HepG2 (cell line): ENCODE data around the gene SEMA3C.

Experiments used
- ATF7 ChIP-seq, 2 experiments: fragments of 450-650 bp in 1 of 2; sonication (generic) in 1 of 2; formaldehyde crosslinking in 1 of 2; IDR thresholded peaks; 2 replicates each; pipeline versions ENCODE4 v1.4.0 to v1.6.1; 2016 to 2020; ENCODE audit warnings: antibody characterized with exemption in 1 of 2, mild to moderate bottlenecking in 1 of 2, missing genetic modification reagents in 1 of 2
- CEBPB ChIP-seq: IDR thresholded peaks from 2 replicates; pipeline ENCODE4 v1.6.1; 2011; ENCODE audit warnings: low read depth, low read length, improper control_type of control experiment, borderline replicate concordance
- GTF2F1 ChIP-seq: fragments of 150-350 bp; IDR thresholded peaks from 2 replicates; pipeline ENCODE4 v1.6.1; 2014; ENCODE audit warnings: low read length
- PRMT3 ChIP-seq: sonication (generic); formaldehyde crosslinking; IDR thresholded peaks from 2 replicates; pipeline ENCODE4 v1.8.1; 2022; ENCODE audit warnings: low read depth, mild to moderate bottlenecking, moderate library complexity, missing genetic modification reagents, borderline replicate concordance
- TEAD3 ChIP-seq: optimal IDR thresholded peaks from 2 replicates; pipeline ENCODE3; 2016; ENCODE audit warnings: borderline replicate concordance
- ZNF207 ChIP-seq: fragments of 450-650 bp; IDR thresholded peaks from 2 replicates; pipeline ENCODE4 v1.6.1; 2016; ENCODE audit warnings: antibody characterized with exemption, borderline replicate concordance
- ZNF451 ChIP-seq: sonication (generic); formaldehyde crosslinking; IDR thresholded peaks from 2 replicates; pipeline ENCODE4 v1.5.0; 2020; ENCODE audit warnings: mild to moderate bottlenecking, missing genetic modification reagents
- TF ChIP-seq, protein P1 (sequence below): sonication (generic); formaldehyde crosslinking; conservative IDR thresholded peaks from 2 replicates; pipeline ENCODE4 v1.8.1; 2023; ENCODE audit warnings: missing genetic modification reagents
- TF ChIP-seq, protein P2 (sequence below): sonication (generic); formaldehyde crosslinking; IDR thresholded peaks from 2 replicates; pipeline ENCODE4 v1.5.0; 2020; ENCODE audit warnings: mild to moderate bottlenecking, missing genetic modification reagents, moderate library complexity

- TF ChIP-seq TEAD3 (CRISPR knock-in tag) = no peak
- TF ChIP-seq, protein P1, sequence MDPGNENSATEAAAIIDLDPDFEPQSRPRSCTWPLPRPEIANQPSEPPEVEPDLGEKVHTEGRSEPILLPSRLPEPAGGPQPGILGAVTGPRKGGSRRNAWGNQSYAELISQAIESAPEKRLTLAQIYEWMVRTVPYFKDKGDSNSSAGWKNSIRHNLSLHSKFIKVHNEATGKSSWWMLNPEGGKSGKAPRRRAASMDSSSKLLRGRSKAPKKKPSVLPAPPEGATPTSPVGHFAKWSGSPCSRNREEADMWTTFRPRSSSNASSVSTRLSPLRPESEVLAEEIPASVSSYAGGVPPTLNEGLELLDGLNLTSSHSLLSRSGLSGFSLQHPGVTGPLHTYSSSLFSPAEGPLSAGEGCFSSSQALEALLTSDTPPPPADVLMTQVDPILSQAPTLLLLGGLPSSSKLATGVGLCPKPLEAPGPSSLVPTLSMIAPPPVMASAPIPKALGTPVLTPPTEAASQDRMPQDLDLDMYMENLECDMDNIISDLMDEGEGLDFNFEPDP = no peak
- no peak for TF ChIP-seq ZNF207
- TF ChIP-seq, protein P2, sequence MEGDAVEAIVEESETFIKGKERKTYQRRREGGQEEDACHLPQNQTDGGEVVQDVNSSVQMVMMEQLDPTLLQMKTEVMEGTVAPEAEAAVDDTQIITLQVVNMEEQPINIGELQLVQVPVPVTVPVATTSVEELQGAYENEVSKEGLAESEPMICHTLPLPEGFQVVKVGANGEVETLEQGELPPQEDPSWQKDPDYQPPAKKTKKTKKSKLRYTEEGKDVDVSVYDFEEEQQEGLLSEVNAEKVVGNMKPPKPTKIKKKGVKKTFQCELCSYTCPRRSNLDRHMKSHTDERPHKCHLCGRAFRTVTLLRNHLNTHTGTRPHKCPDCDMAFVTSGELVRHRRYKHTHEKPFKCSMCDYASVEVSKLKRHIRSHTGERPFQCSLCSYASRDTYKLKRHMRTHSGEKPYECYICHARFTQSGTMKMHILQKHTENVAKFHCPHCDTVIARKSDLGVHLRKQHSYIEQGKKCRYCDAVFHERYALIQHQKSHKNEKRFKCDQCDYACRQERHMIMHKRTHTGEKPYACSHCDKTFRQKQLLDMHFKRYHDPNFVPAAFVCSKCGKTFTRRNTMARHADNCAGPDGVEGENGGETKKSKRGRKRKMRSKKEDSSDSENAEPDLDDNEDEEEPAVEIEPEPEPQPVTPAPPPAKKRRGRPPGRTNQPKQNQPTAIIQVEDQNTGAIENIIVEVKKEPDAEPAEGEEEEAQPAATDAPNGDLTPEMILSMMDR (CRISPR knock-in tag) = no peak
- no peak for TF ChIP-seq PRMT3 (CRISPR knock-in tag)
- no peak for TF ChIP-seq CEBPB
- no peak for TF ChIP-seq GTF2F1
- TF ChIP-seq ZNF451 (CRISPR knock-in tag) = no peak
- no peak for TF ChIP-seq ATF7 (IDR thresholded peaks at IDR 0.05)
- no peak for TF ChIP-seq ATF7 (CRISPR knock-in tag; IDR thresholded peaks at IDR 0.05)
These were observed 30.6 kb upstream of the SEMA3C start for GRCh38 chr7:80949449-80949848.
